SK-N-SH (cell line): Measurements from ENCODE around the gene TNFSF13. TPM values are rescaled to one million over a fixed set of nuclear protein-coding genes. Genes with fewer than 3 reads are reported as not detected.
A peak's percentile ranks its signal among the peaks of the same experiment; 100 is the strongest.

ENCODE experiments used
- CTCF ChIA-PET: fragments of 300-600, 350-600 bp; formaldehyde crosslinking; extraction: SDS; loops from one replicate; lab custom pipeline; 2021; lab: Yijun Ruan, JAX
- POLR2A ChIA-PET: fragments of 350-600 bp; sonication (Branson Sonifier 250); formaldehyde crosslinking; extraction: SDS; loops from one replicate; lab custom pipeline; 2020; ENCODE audit warnings: antibody characterized with exemption, inconsistent platforms; lab: Yijun Ruan, JAX
- DNase-seq: peaks from one replicate; pipeline ENCODE4 v3.0.0; 2012
- H2AFZ ChIP-seq: fragments of 200-600 bp; sonication (generic); 2 replicates; pipeline ENCODE4 v1.8.1; 2016; ENCODE audit warnings: antibody characterized with exemption, mild to moderate bottlenecking, low read depth
- H3F3A ChIP-seq: fragments of 200-600 bp; sonication (generic); replicated peaks from 2 replicates; pipeline ENCODE3; 2016; ENCODE audit warnings: antibody characterized with exemption, mild to moderate bottlenecking; ENCODE audit not compliant: insufficient read depth
- H3K27ac ChIP-seq, 2 experiments: fragments of 200-500 bp in 1 of 2; fragments of 200-600 bp in 1 of 2; sonication (Bioruptor generic) in 1 of 2; sonication (generic), shearing (Covaris generic) in 1 of 2; 2 replicates each; pipeline versions ENCODE4 v1.5.1 to v1.6.1; 2014 to 2016; ENCODE audit warnings: low read depth in 2 of 2, inconsistent platforms in 1 of 2, low read length in 1 of 2, mild to moderate bottlenecking in 1 of 2, mixed read lengths in 1 of 2
- H3K27me3 ChIP-seq: fragments of 200-600 bp; sonication (generic), shearing (Covaris generic); 2 replicates; pipeline ENCODE4 v1.6.1; 2016; ENCODE audit warnings: mixed run types; ENCODE audit not compliant: insufficient read depth
- H3K36me3 ChIP-seq, 2 experiments: fragments of 200-500 bp in 1 of 2; fragments of 200-600 bp in 1 of 2; sonication (Bioruptor generic) in 1 of 2; sonication (generic) in 1 of 2; replicated peaks in 1 of 2; 2 replicates each; pipeline versions ENCODE3 to v1.5.1; 2014 to 2016; ENCODE audit warnings: low read length in 1 of 2, mild to moderate bottlenecking in 1 of 2; ENCODE audit not compliant: insufficient read depth in 2 of 2, control insufficient read depth in 1 of 2
- H3K4me1 ChIP-seq, 2 experiments: fragments of 200-500 bp in 1 of 2; fragments of 200-600 bp in 1 of 2; sonication (Bioruptor generic) in 1 of 2; sonication (generic), shearing (Covaris generic) in 1 of 2; 2 replicates each; pipeline versions ENCODE4 v1.5.1 to v1.6.1; 2014 to 2016; ENCODE audit warnings: low read depth in 1 of 2, low read length in 1 of 2, mixed run types in 1 of 2; ENCODE audit not compliant: insufficient read depth in 2 of 2, control insufficient read depth in 1 of 2
- H3K4me2 ChIP-seq: fragments of 200-600 bp; sonication (generic), shearing (Covaris generic); 2 replicates; pipeline ENCODE4 v1.6.1; 2017; ENCODE audit warnings: mixed run types
- H3K4me3 ChIP-seq, 2 experiments: fragments of 200-500 bp in 1 of 2; fragments of 200-600 bp in 1 of 2; sonication (Bioruptor generic) in 1 of 2; sonication (generic), shearing (Covaris generic) in 1 of 2; 2 replicates each; pipeline versions ENCODE4 v1.5.1 to v1.8.1; 2014 to 2016; ENCODE audit warnings: low read depth in 2 of 2, inconsistent platforms in 1 of 2, low read length in 1 of 2, mild to moderate bottlenecking in 1 of 2, mixed read lengths in 1 of 2, moderate library complexity in 1 of 2
- H3K79me2 ChIP-seq: fragments of 200-600 bp; sonication (generic); 2 replicates; pipeline ENCODE4 v1.8.1; 2017; ENCODE audit warnings: mild to moderate bottlenecking; ENCODE audit not compliant: insufficient read depth
- H3K9ac ChIP-seq: fragments of 200-600 bp; sonication (generic); 2 replicates; pipeline ENCODE4 v1.6.1; 2017; ENCODE audit warnings: mixed run types
- H3K9me2 ChIP-seq: fragments of 200-600 bp; sonication (generic); 2 replicates; pipeline ENCODE4 v1.6.1; 2017; ENCODE audit warnings: mixed run types
- H3K9me3 ChIP-seq: fragments of 200-600 bp; sonication (generic); 2 replicates; pipeline ENCODE4 v1.6.1; 2017; ENCODE audit warnings: mixed run types, mild to moderate bottlenecking, moderate library complexity
- H4K20me1 ChIP-seq: fragments of 200-600 bp; sonication (generic); 2 replicates; pipeline ENCODE4 v1.6.1; 2017; ENCODE audit warnings: mild to moderate bottlenecking, mixed run types; ENCODE audit not compliant: insufficient read depth
- FOSL2 ChIP-seq: IDR thresholded peaks from 2 replicates; pipeline ENCODE4 v1.4.0; 2012; ENCODE audit warnings: low read depth, mild to moderate bottlenecking, moderate library complexity, borderline replicate concordance
- PBX3 ChIP-seq: IDR thresholded peaks from 2 replicates; pipeline ENCODE4; 2012
- SIN3A ChIP-seq: IDR thresholded peaks from 2 replicates; pipeline ENCODE4 v1.6.1; 2012; ENCODE audit warnings: low read depth, mild to moderate bottlenecking, low read length, moderate library complexity, borderline replicate concordance
- USF2 ChIP-seq: fragments of 150-350 bp; IDR thresholded peaks from 2 replicates; pipeline ENCODE4 v1.6.1; 2017; ENCODE audit warnings: antibody characterized with exemption, low read length, low read depth, borderline replicate concordance
- WGBS: methylation state at CpG from one replicate; pipeline ENCODE4 v1.1.6; 2017; ENCODE audit warnings: low lambda C conversion rate; 5-methylcytosine and 5-hydroxymethylcytosine counted together
- polyA plus RNA-seq, 3 experiments: library from polyadenylated mRNA; depleted of rRNA; stranded (reverse); fragments of >200 nt; gene quantifications; 2 replicates each; pipeline ENCODE4 v1.2.3, GENCODE V29; 2012

TNFSF13 gene
- polyA plus RNA-seq, 1 of the 3 experiments (the other 2 are of a cell fraction), result 2.1 TPM

- Histone ChIP-seq H4K20me1 (no peaks in the 10 kb centered on the region), H3K27me3 (no peaks in the 10 kb centered on the region), H3F3A (peaks cover 48% of the 10 kb centered on the region), H3K4me3 (peak within 1 kb of the TSS in 1 of 2 experiments; percentile 3; a peak in 1 of 4 replicates), H3K36me3 (peaks cover 28 to 61% of the 10 kb centered on the region in 2 experiments), H3K4me2 (peak within 1 kb of the TSS; percentile 68; the same call in 1 of the 2 replicates), H3K9ac (peak within 1 kb of the TSS; percentile 31; the same call in 1 of the 2 replicates), H3K9me3 (no peaks in the 10 kb centered on the region), H3K27ac (peak within 1 kb of the TSS; percentile 47 to 63), H3K79me2 (peaks cover 20% of the 10 kb centered on the region), H3K9me2 (no peaks in the 10 kb centered on the region), H3K4me1 (peaks cover 17 to 32% of the 10 kb centered on the region in 2 experiments), H2AFZ (no peak within 1 kb of the TSS)
- TF ChIP-seq FOSL2 (0 out of 2 replicates have a peak, but pooled peaks have one; percentile 12), PBX3 (no peak)
- CTCF ChIA-PET, result interaction anchor here (0.6 to 3.4 kb wide), 28 partner anchors 10 to 244 kb away, joined by 3 to 22 read pairs (median 6); partner anchors contain the start of genes CD68, DNAH2, FXR2 and KDM6B
- 69% methylated on average over 24 of the region's 24 CpGs for WGBS
- DNase-seq, result peak; percentile 50
- POLR2A ChIA-PET, result interaction anchor here (0.9 to 3.5 kb wide), 4 partner anchors 11 to 96 kb away, joined by 3 to 23 read pairs (median 4); partner anchors contain the start of genes CD68, FXR2, TP53 and WRAP53
Measured at GRCh38 chr17:7589891-7590691, 31.5 kb downstream of the TNFSF13 start, which contains the start of gene SOX15. TSS of gene SOX15 (minus strand) at chr17:7590094. CDS start at chr17:7589676, 418 bp downstream.

GRCh38 chr17:7590743-7591142 is 32.2 kb downstream of the TNFSF13 start:
- Histone ChIP-seq H3K4me2 (peak overlapping the region; percentile 48; the same call in 1 of the 2 replicates), H3K36me3 (peaks cover 34 to 67% of the 10 kb centered on the region in 2 experiments), H3F3A (peaks cover 53% of the 10 kb centered on the region), H4K20me1 (no peaks in the 10 kb centered on the region), H3K79me2 (peaks cover 14% of the 10 kb centered on the region), H3K9me3 (no peaks in the 10 kb centered on the region), H3K27me3 (no peaks in the 10 kb centered on the region), H3K9me2 (no peaks in the 10 kb centered on the region), H3K4me1 (peaks cover 17 to 32% of the 10 kb centered on the region in 2 experiments), H3K27ac (peak overlapping the region; percentile 47 to 63), H3K9ac (peak overlapping the region; percentile 31; the same call in 1 of the 2 replicates), H3K4me3 (no peak overlapping the region), H2AFZ (no peak overlapping the region)
- ChIA-PET CTCF (interaction anchor here (0.6 to 3.4 kb wide), 6 partner anchors 11 to 236 kb away, joined by 4 to 22 read pairs (median 17); partner anchors contain the start of genes TMEM95, TP53 and WRAP53), POLR2A (interaction anchor here (0.6 to 3.5 kb wide), 2 partner anchors 25 to 95 kb away, joined by 7 to 23 read pairs; partner anchors contain the start of genes TP53 and WRAP53)
- WGBS, result 46% methylated on average over 4 of the region's 4 CpGs
- DNase-seq, result peak; percentile 57
- TF ChIP-seq USF2, result no peak
- peak; percentile 56; the same call in 1 of the 2 replicates for TF ChIP-seq FOSL2
- peak; percentile 70; the same call in 1 of the 2 replicates for TF ChIP-seq SIN3A
